Endothelial cell of umbilical vein (primary cell): ENCODE measurements around the gene GALNT17. TPM values are rescaled to one million over a fixed set of nuclear protein-coding genes. Genes with fewer than 3 reads are reported as not detected.

Experiments
- BruUV-seq: library from RNA; stranded (reverse); fragments of 400-500 nt; replicated peaks from 2 replicates; lab custom pipeline; 2021; lab: Mats Ljungman, UMichigan
- CTCF ChIA-PET: fragments of 300-600, 350-600 bp; sonication (Branson Sonifier 250); formaldehyde crosslinking; loops from one replicate; lab custom pipeline; 2021; ENCODE audit warnings: antibody characterized with exemption, inconsistent platforms; lab: Charles Lee
- POLR2A ChIA-PET: fragments of 300-600, 350-600 bp; sonication (Branson Sonifier 250); formaldehyde crosslinking; loops from one replicate; lab custom pipeline; 2021; ENCODE audit warnings: antibody characterized with exemption, inconsistent platforms; lab: Charles Lee
- DNase-seq: peaks from one replicate; pipeline ENCODE4 v3.0.0-alpha.2; 2011; ENCODE audit warnings: low read depth, low spot score
- FAIRE-seq: peaks from 2 replicates; lab custom pipeline; 2011; peaks lifted over from hg19 to GRCh38; lab: Jason Lieb, UNC
- H2AFZ ChIP-seq: 2 replicates; pipeline ENCODE4 v1.6.0; 2012; ENCODE audit warnings: low read depth, low read length, control low read depth, inconsistent platforms
- H3K27ac ChIP-seq: 2 replicates; pipeline ENCODE4 v1.5.1; 2011; ENCODE audit warnings: low read depth, mild to moderate bottlenecking, control low read depth, low read length, moderate library complexity; ENCODE audit not compliant: insufficient read depth
- H3K27me3 ChIP-seq, 2 experiments: 2 replicates each; pipeline versions ENCODE4 v1.6.0 to v1.6.1; 2011; ENCODE audit warnings: low read length in 2 of 2, mixed read lengths in 1 of 2; ENCODE audit not compliant: control insufficient read depth in 2 of 2, insufficient read depth in 2 of 2
- H3K36me3 ChIP-seq, 2 experiments: 2 replicates in 1 of 2; 3 replicates in 1 of 2; pipeline ENCODE4 v1.5.1; 2011; ENCODE audit warnings: low read length in 2 of 2, mild to moderate bottlenecking in 1 of 2, moderate library complexity in 1 of 2; ENCODE audit not compliant: control insufficient read depth in 2 of 2, insufficient read depth in 2 of 2; ENCODE audit errors: extremely low read depth in 1 of 2
- H3K4me1 ChIP-seq: 3 replicates; pipeline ENCODE4 v1.5.1; 2011; ENCODE audit warnings: mild to moderate bottlenecking, low read length; ENCODE audit not compliant: control insufficient read depth, insufficient read depth; ENCODE audit errors: extremely low read depth
- H3K4me2 ChIP-seq: 2 replicates; pipeline ENCODE4 v1.6.1; 2011; ENCODE audit warnings: low read length, control low read depth, mixed read lengths; ENCODE audit not compliant: insufficient read depth
- H3K4me3 ChIP-seq, 3 experiments: fragments of 200-600 bp in 1 of 3; sonication (generic), shearing (Covaris generic) in 1 of 3; replicated peaks in 1 of 3; 2 replicates each; pipeline ENCODE4 v1.5.1; 2011 to 2016; ENCODE audit warnings: control low read depth in 3 of 3, low read length in 3 of 3, mild to moderate bottlenecking in 2 of 3, inconsistent platforms in 1 of 3, low read depth in 1 of 3, moderate library complexity in 1 of 3; ENCODE audit not compliant: insufficient read depth in 1 of 3
- H3K79me2 ChIP-seq: 2 replicates; pipeline ENCODE4 v1.6.0; 2012; ENCODE audit warnings: low read length, inconsistent platforms; ENCODE audit not compliant: control insufficient read depth, insufficient read depth
- H3K9ac ChIP-seq: replicated peaks from 2 replicates; pipeline ENCODE3; 2011; ENCODE audit warnings: low read length, control low read depth; ENCODE audit not compliant: insufficient read depth; ENCODE audit errors: extremely low read depth
- H3K9me1 ChIP-seq: replicated peaks from 3 replicates; pipeline ENCODE4 v1.6.0; 2011; ENCODE audit warnings: mild to moderate bottlenecking, low read length; ENCODE audit not compliant: control insufficient read depth, insufficient read depth; ENCODE audit errors: extremely low read depth
- H3K9me3 ChIP-seq: replicated peaks from 2 replicates; pipeline ENCODE4 v1.5.1; 2012; ENCODE audit warnings: low read length, inconsistent platforms; ENCODE audit not compliant: control insufficient read depth, insufficient read depth
- H4K20me1 ChIP-seq: replicated peaks from 2 replicates; pipeline ENCODE3; 2011; ENCODE audit warnings: mild to moderate bottlenecking, low read length; ENCODE audit not compliant: control insufficient read depth, insufficient read depth; ENCODE audit errors: extremely low read depth
- CTCF ChIP-seq, 2 donors: IDR thresholded peaks; 1 replicate in 1 of 2; 2 replicates in 1 of 2; pipeline ENCODE4 v1.5.1; 2011; ENCODE audit warnings: low read length in 2 of 2, mild to moderate bottlenecking in 2 of 2, moderate library complexity in 2 of 2, control low read depth in 1 of 2, inconsistent platforms in 1 of 2, low read depth in 1 of 2; ENCODE audit not compliant: insufficient read depth in 1 of 2; ENCODE audit errors: extremely low read depth in 1 of 2
- EZH2 ChIP-seq: IDR thresholded peaks from 2 replicates; pipeline ENCODE4 v1.6.1; 2012; ENCODE audit warnings: borderline replicate concordance, low read depth, mild to moderate bottlenecking, moderate library complexity, low read length, inconsistent platforms; ENCODE audit not compliant: severe bottlenecking
- FOS ChIP-seq: IDR thresholded peaks from 2 replicates; pipeline ENCODE4 v1.6.1; 2011; ENCODE audit warnings: mild to moderate bottlenecking, low read length, moderate library complexity, borderline replicate concordance; ENCODE audit not compliant: insufficient read depth
- GATA2 ChIP-seq: IDR thresholded peaks from 2 replicates; pipeline ENCODE4 v1.7.0; 2011; ENCODE audit warnings: low read depth, mild to moderate bottlenecking, moderate library complexity, mixed read lengths, low read length; ENCODE audit not compliant: insufficient read length, insufficient read depth
- JUN ChIP-seq: IDR thresholded peaks from 2 replicates; pipeline ENCODE4 v1.6.1; 2011; ENCODE audit warnings: borderline replicate concordance, low read depth; ENCODE audit not compliant: insufficient read length, insufficient read depth
- MAX ChIP-seq: IDR thresholded peaks from 2 replicates; pipeline ENCODE4 v1.6.1; 2011; ENCODE audit not compliant: insufficient read depth, insufficient read length
- MYC ChIP-seq: IDR thresholded peaks from one replicate; pipeline ENCODE4 v1.6.1; 2011; ENCODE audit warnings: mild to moderate bottlenecking, low read depth, low read length
- POLR2A ChIP-seq: IDR thresholded peaks from 2 replicates; pipeline ENCODE4 v1.6.1; 2012; ENCODE audit warnings: low read depth, mild to moderate bottlenecking, control low read depth, low read length
- POLR2AphosphoS5 ChIP-seq: IDR thresholded peaks from 2 replicates; pipeline ENCODE4 v1.6.1; 2012; ENCODE audit warnings: low read depth, mild to moderate bottlenecking, control low read depth, low read length, moderate library complexity; ENCODE audit not compliant: insufficient read depth
- dilution Hi-C: fragments of 300-500 bp; cut with MboI; formaldehyde crosslinking; loops from one replicate; pipeline ENCODE4 v1.15.0; 2019; ENCODE audit warnings: low sequenced_read_pairs; ENCODE audit not compliant: extremely low pct_ligation_motif_present
- intact Hi-C: fragments of 100-400 bp; cut with micrococcal nuclease; formaldehyde crosslinking; loops from one replicate; pipeline ENCODE4 v1.10.0; 2022
- polyA plus RNA-seq, 4 experiments: library from polyadenylated mRNA; depleted of rRNA in 3 of 4; stranded (reverse) in 3 of 4; unstranded in 1 of 4; fragments of >200 nt; gene quantifications; 2 replicates each; pipeline versions ENCODE4 v1.2.1 to v1.2.3, GENCODE V29; 2011 to 2012; ENCODE audit warnings: missing spikeins in 1 of 4
- total RNA-seq: library from RNA; stranded (reverse); gene quantifications from 2 replicates; pipeline ENCODE4 v1.2.3, GENCODE V29; 2021

GALNT17 gene
- total and polyA plus RNA-seq, 2 donors (not counting 3 experiments of a cell fraction or from before 2014, with no cell fraction given): not detected

DNA sequence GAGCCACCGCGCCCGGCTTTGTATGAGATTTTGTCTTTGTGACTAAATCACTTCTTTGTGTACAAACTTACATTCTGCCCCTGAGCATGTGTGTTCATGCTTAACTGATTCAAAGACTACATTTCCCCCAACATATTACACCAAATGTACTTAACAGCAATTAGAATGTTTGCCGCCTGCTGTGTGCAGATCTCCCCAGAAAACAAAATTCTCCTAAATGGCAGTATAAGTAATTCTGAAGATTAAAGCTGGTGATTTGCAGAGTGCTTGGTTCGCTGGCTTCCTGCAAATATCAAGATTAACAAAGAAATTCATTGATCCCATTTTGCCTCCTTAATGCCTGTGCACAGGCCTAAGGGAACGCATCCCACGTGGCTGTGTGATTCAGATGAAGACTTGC, 230.3 kb downstream of the GALNT17 start:
- DNase-seq: no peak
- FAIRE-seq: no peak
- dilution Hi-C loops: no loop called here

More for the DNA sequence above, 230.3 kb downstream of the GALNT17 start:
- Histone ChIP-seq H3K79me2 (no peaks in the 10 kb centered on the region), H3K4me2 (no peak overlapping the region), H3K27me3 (no peaks in the 10 kb centered on the region), H3K9me3 (no peaks in the 10 kb centered on the region), H4K20me1 (no peaks in the 10 kb centered on the region), H3K9me1 (no peaks in the 10 kb centered on the region), H3K36me3 (no peaks in the 10 kb centered on the region), H3K27ac (no peak overlapping the region), H2AFZ (no peak overlapping the region), H3K4me1 (no peaks in the 10 kb centered on the region), H3K9ac (no peak overlapping the region), H3K4me3 (no peak overlapping the region)
- ChIA-PET POLR2A (no interaction called here), CTCF (no interaction called here)
- BruUV-seq: no TSS peak
- intact Hi-C loops: no loop called here
- no peak for TF ChIP-seq FOS
- TF ChIP-seq EZH2: no peak
- no peak for TF ChIP-seq MAX
- no peak for TF ChIP-seq POLR2AphosphoS5
- TF ChIP-seq MYC: no peak
- TF ChIP-seq GATA2: no peak
- TF ChIP-seq POLR2A: no peak
- TF ChIP-seq CTCF (IDR thresholded peaks at IDR 0.05; ENCODE audit: extremely low read depth in 1 of 2, insufficient read depth in 1 of 2, low read depth in 1 of 2, low read length in 2 of 2): no peak
- TF ChIP-seq JUN: no peak
